Fibroblast of lung (primary cell): ENCODE results near the gene ARHGEF16. TPM values are rescaled to one million over a fixed set of nuclear protein-coding genes. Genes with fewer than 3 reads are reported as not detected.

Experiments used
- DNase-seq, 2 donors: peaks; one replicate each; pipeline versions ENCODE4 v3.0.0 to v3.0.0-alpha.2; 2010; ENCODE audit warnings: low read depth in 2 of 2
- H2AFZ ChIP-seq: 2 replicates; pipeline ENCODE4 v1.5.1; 2012; ENCODE audit warnings: low read length, control low read depth, inconsistent platforms
- H3K27ac ChIP-seq: 2 replicates; pipeline ENCODE4 v1.5.1; 2011; ENCODE audit warnings: low read length, control low read depth; ENCODE audit not compliant: insufficient read depth
- H3K27me3 ChIP-seq: 2 replicates; pipeline ENCODE4 v1.5.1; 2011; ENCODE audit warnings: mild to moderate bottlenecking, low read length; ENCODE audit not compliant: control insufficient read depth, insufficient read depth
- H3K36me3 ChIP-seq: 2 replicates; pipeline ENCODE4 v1.5.1; 2011; ENCODE audit warnings: low read length; ENCODE audit not compliant: control insufficient read depth, insufficient read depth
- H3K4me1 ChIP-seq: 2 replicates; pipeline ENCODE4 v1.5.1; 2011; ENCODE audit warnings: low read length; ENCODE audit not compliant: control insufficient read depth, insufficient read depth; ENCODE audit errors: extremely low read depth
- H3K4me2 ChIP-seq: 2 replicates; pipeline ENCODE4 v1.5.1; 2011; ENCODE audit warnings: low read length, control low read depth; ENCODE audit not compliant: insufficient read depth; ENCODE audit errors: extremely low read depth
- H3K4me3 ChIP-seq, 4 experiments: fragments of 200-600 bp in 1 of 4; sonication (generic) in 1 of 4; replicated peaks in 1 of 4; 2 replicates each; pipeline ENCODE4 v1.5.1; 2011 to 2016; ENCODE audit warnings: low read length in 4 of 4, low read depth in 3 of 4, mild to moderate bottlenecking in 3 of 4, control low read depth in 2 of 4, inconsistent platforms in 1 of 4, mixed read lengths in 1 of 4; ENCODE audit not compliant: insufficient read depth in 1 of 4; ENCODE audit errors: control extremely low read depth in 1 of 4
- H3K79me2 ChIP-seq: 2 replicates; pipeline ENCODE4 v1.5.1; 2012; ENCODE audit warnings: mild to moderate bottlenecking, low read length, inconsistent platforms; ENCODE audit not compliant: control insufficient read depth, insufficient read depth
- H3K9ac ChIP-seq: 2 replicates; pipeline ENCODE4 v1.5.1; 2011; ENCODE audit warnings: mild to moderate bottlenecking, low read length, control low read depth; ENCODE audit not compliant: insufficient read depth
- H3K9me3 ChIP-seq: 2 replicates; pipeline ENCODE4 v1.5.1; 2012; ENCODE audit warnings: low read depth, low read length; ENCODE audit not compliant: control insufficient read depth, insufficient read depth
- H4K20me1 ChIP-seq: 2 replicates; pipeline ENCODE4 v1.5.1; 2011; ENCODE audit warnings: low read length; ENCODE audit not compliant: control insufficient read depth, insufficient read depth; ENCODE audit errors: extremely low read depth
- EZH2 ChIP-seq: IDR thresholded peaks from 2 replicates; pipeline ENCODE4 v1.5.1; 2012; ENCODE audit warnings: low read length, control low read depth, mild to moderate bottlenecking; ENCODE audit errors: missing control alignments
- polyA plus RNA-seq, 2 donors: library from polyadenylated mRNA; depleted of rRNA in 1 of 2; stranded (reverse) in 1 of 2; unstranded in 1 of 2; fragments of >200 nt; gene quantifications; 2 replicates each; pipeline ENCODE4 v1.2.1, GENCODE V29; 2011 to 2012; ENCODE audit warnings: missing spikeins in 1 of 2
- total RNA-seq: library from RNA; depleted of rRNA; stranded (reverse); fragments of >200 nt; gene quantifications from 2 replicates; pipeline ENCODE4 v1.2.1, GENCODE V29; 2014
- TF ChIP-seq, protein P1 (sequence below), 2 donors: IDR thresholded peaks in 1 of 2; conservative IDR thresholded peaks in 1 of 2; 1 replicate in 1 of 2; 2 replicates in 1 of 2; pipeline ENCODE4 v1.5.1; 2011 to 2012; ENCODE audit warnings: low read length in 2 of 2, control low read depth in 1 of 2, inconsistent platforms in 1 of 2, low read depth in 1 of 2, mild to moderate bottlenecking in 1 of 2

The ARHGEF16 gene
- total and polyA plus RNA-seq, 2 donors (not counting 1 experiment from before 2014, with no cell fraction given): 0.02 to 0.17 TPM

DNA sequence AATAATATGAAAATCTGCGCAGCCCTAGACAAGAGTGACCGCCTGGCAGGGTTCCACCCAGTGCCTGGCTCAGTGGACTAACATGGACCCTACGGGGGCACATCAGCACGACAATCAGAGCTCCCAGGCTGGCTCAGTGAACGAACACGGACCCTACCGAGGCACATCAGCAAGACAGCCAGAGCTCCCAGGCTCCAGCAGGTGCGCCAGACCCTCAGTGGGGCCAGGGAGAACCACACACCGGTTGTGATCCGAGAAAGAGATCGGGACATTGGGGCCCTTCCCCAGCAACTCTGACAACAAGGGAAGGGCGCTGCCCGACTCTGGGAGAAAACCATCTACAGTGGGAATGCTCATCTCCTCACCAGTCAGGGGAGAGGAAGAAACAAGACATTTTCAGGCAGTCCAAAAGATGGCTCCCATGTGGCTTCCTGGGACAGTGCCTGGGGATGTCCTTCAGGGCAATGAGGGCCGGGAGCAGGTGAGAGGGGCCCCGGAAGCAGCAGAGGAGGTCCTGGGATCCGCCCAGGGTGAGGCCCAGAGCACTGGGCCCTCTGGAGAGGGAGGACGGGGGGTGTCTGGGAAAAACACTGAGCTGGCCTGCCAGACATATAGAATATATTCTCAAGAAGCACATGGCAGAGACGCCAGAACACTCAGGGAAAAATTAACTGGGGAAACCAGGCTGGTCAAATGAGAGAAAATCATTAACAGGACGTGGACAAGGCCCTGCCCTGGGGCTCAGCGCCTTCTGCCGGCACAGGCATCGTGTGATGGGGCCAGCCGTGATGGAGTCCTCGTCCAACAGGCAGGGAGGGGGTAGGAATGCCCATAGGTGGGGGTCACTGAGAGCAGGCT, 4.8 kb downstream of the ARHGEF16 start:
- Histone ChIP-seq H4K20me1 (no peaks in the 10 kb centered on the region), H3K9me3 (no peaks in the 10 kb centered on the region), H3K4me3 (no peak overlapping the region), H3K9ac (no peak overlapping the region), H3K36me3 (no peaks in the 10 kb centered on the region), H3K79me2 (no peaks in the 10 kb centered on the region), H2AFZ (no peak overlapping the region), H3K27ac (no peak overlapping the region), H3K4me2 (no peak overlapping the region), H3K27me3 (no peaks in the 10 kb centered on the region), H3K4me1 (no peaks in the 10 kb centered on the region)
- TF ChIP-seq, protein P1, sequence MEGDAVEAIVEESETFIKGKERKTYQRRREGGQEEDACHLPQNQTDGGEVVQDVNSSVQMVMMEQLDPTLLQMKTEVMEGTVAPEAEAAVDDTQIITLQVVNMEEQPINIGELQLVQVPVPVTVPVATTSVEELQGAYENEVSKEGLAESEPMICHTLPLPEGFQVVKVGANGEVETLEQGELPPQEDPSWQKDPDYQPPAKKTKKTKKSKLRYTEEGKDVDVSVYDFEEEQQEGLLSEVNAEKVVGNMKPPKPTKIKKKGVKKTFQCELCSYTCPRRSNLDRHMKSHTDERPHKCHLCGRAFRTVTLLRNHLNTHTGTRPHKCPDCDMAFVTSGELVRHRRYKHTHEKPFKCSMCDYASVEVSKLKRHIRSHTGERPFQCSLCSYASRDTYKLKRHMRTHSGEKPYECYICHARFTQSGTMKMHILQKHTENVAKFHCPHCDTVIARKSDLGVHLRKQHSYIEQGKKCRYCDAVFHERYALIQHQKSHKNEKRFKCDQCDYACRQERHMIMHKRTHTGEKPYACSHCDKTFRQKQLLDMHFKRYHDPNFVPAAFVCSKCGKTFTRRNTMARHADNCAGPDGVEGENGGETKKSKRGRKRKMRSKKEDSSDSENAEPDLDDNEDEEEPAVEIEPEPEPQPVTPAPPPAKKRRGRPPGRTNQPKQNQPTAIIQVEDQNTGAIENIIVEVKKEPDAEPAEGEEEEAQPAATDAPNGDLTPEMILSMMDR (conservative IDR thresholded peaks at IDR 0.05 in 1 of 2, IDR thresholded peaks at IDR 0.05 in 1 of 2; ENCODE audit: low read depth in 1 of 2, low read length in 2 of 2): no peak
- TF ChIP-seq EZH2: no peak
- no peak for DNase-seq

DNA sequence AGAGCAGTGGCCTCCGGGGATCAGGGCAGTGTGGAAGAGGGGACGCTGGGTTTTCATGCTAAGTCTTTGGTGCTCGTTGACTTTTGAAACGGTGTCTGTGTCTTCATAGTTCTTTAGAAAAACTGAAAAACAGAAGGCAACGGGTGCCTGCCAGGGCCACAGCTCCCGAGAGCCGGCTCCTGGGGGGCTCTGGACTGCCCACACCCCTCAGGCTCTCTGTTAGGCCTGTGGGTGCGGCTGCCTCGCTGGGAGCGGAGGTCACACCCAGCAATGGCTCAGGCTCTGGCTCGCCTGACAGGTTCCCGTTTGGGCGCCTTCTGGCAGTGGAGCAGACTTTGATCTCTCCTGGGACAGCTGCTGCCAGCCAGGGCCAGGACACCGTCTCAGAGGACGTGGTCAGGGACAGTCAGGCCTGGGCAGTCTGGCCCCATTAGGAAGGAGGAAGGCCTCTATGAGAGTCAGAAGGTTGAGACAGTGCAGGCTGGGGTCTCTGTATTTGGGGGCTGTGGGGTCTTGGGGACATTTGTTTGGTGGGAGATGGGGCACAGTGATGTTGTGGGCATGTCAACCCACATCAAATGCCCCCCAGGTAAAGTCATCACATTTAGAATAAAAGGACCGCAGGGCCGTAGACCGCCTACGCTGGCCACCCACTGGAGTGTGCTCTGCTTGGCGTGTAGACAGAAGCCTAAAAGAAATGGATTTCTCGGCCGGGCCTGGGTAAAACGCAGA, 5.6 kb downstream of the ARHGEF16 start:
- Histone ChIP-seq H3K4me3 (no peak overlapping the region), H4K20me1 (no peaks in the 10 kb centered on the region), H3K4me2 (no peak overlapping the region), H3K27me3 (no peaks in the 10 kb centered on the region), H3K27ac (no peak overlapping the region), H3K9me3 (no peaks in the 10 kb centered on the region), H3K36me3 (no peaks in the 10 kb centered on the region), H3K79me2 (no peaks in the 10 kb centered on the region), H3K9ac (no peak overlapping the region), H2AFZ (no peak overlapping the region), H3K4me1 (no peaks in the 10 kb centered on the region)
- DNase-seq: no peak
- TF ChIP-seq, protein P1 (conservative IDR thresholded peaks at IDR 0.05 in 1 of 2, IDR thresholded peaks at IDR 0.05 in 1 of 2; ENCODE audit: low read depth in 1 of 2, low read length in 2 of 2): no peak
- no peak for TF ChIP-seq EZH2

DNA sequence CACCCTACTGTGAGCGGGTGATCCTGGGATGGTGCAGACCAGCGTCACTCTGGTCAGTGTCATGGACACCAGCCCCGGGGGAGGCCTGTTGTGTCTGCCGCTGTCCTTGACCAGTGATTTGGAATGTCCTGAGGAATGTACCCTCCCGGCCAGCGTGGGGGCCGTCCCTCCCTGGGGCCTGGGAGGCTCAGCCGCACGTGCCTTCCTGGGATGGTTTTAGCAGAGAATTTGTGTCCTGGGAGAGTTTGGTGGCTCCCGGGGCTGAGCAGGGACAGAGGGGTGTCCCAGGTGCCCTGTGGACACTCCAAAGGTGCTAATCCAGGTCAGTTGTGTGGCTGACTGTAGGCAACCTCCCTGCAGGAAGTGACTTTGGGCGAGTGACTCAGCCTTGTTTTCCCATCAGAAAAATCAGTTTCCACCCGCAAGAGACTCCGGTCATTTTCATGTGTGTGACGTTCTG, 6.2 kb downstream of the ARHGEF16 start:
- no peak overlapping the region for H2AFZ ChIP-seq

More for the DNA sequence above, 6.2 kb downstream of the ARHGEF16 start:
- DNase-seq: peak in 1 of 2 donors; percentile 42
- H3K79me2 ChIP-seq: no peaks in the 10 kb centered on the region
- no peaks in the 10 kb centered on the region for H3K9me3 ChIP-seq
- no peaks in the 10 kb centered on the region for H3K27me3 ChIP-seq
- no peak overlapping the region for H3K4me3 ChIP-seq
- no peak for TF ChIP-seq EZH2
- TF ChIP-seq, protein P1 (conservative IDR thresholded peaks at IDR 0.05 in 1 of 2, IDR thresholded peaks at IDR 0.05 in 1 of 2; ENCODE audit: low read depth in 1 of 2, low read length in 2 of 2): no peak
- H4K20me1 ChIP-seq: no peaks in the 10 kb centered on the region
- H3K27ac ChIP-seq: no peak overlapping the region
- H3K4me2 ChIP-seq: no peak overlapping the region
- H3K9ac ChIP-seq: no peak overlapping the region
- H3K36me3 ChIP-seq: no peaks in the 10 kb centered on the region
- H3K4me1 ChIP-seq: no peaks in the 10 kb centered on the region
